SK-N-SH (cell line): Measurements from ENCODE around the gene SIL1. TPM values are rescaled to one million over a fixed set of nuclear protein-coding genes. Genes with fewer than 3 reads are reported as not detected.

Experiments used
- CTCF ChIA-PET: fragments of 300-600, 350-600 bp; formaldehyde crosslinking; extraction: SDS; loops from one replicate; lab custom pipeline; 2021; lab: Yijun Ruan, JAX
- POLR2A ChIA-PET: fragments of 350-600 bp; sonication (Branson Sonifier 250); formaldehyde crosslinking; extraction: SDS; loops from one replicate; lab custom pipeline; 2020; ENCODE audit warnings: antibody characterized with exemption, inconsistent platforms; lab: Yijun Ruan, JAX
- DNase-seq: peaks from one replicate; pipeline ENCODE4 v3.0.0; 2012
- H2AFZ ChIP-seq: fragments of 200-600 bp; sonication (generic); 2 replicates; pipeline ENCODE4 v1.8.1; 2016; ENCODE audit warnings: antibody characterized with exemption, mild to moderate bottlenecking, low read depth
- H3F3A ChIP-seq: fragments of 200-600 bp; sonication (generic); replicated peaks from 2 replicates; pipeline ENCODE3; 2016; ENCODE audit warnings: antibody characterized with exemption, mild to moderate bottlenecking; ENCODE audit not compliant: insufficient read depth
- H3K27ac ChIP-seq, 2 experiments: fragments of 200-500 bp in 1 of 2; fragments of 200-600 bp in 1 of 2; sonication (Bioruptor generic) in 1 of 2; sonication (generic), shearing (Covaris generic) in 1 of 2; 2 replicates each; pipeline versions ENCODE4 v1.5.1 to v1.6.1; 2014 to 2016; ENCODE audit warnings: low read depth in 2 of 2, inconsistent platforms in 1 of 2, low read length in 1 of 2, mild to moderate bottlenecking in 1 of 2, mixed read lengths in 1 of 2
- H3K27me3 ChIP-seq: fragments of 200-600 bp; sonication (generic), shearing (Covaris generic); 2 replicates; pipeline ENCODE4 v1.6.1; 2016; ENCODE audit warnings: mixed run types; ENCODE audit not compliant: insufficient read depth
- H3K36me3 ChIP-seq, 2 experiments: fragments of 200-500 bp in 1 of 2; fragments of 200-600 bp in 1 of 2; sonication (Bioruptor generic) in 1 of 2; sonication (generic) in 1 of 2; replicated peaks in 1 of 2; 2 replicates each; pipeline versions ENCODE3 to v1.5.1; 2014 to 2016; ENCODE audit warnings: low read length in 1 of 2, mild to moderate bottlenecking in 1 of 2; ENCODE audit not compliant: insufficient read depth in 2 of 2, control insufficient read depth in 1 of 2
- H3K4me1 ChIP-seq, 2 experiments: fragments of 200-500 bp in 1 of 2; fragments of 200-600 bp in 1 of 2; sonication (Bioruptor generic) in 1 of 2; sonication (generic), shearing (Covaris generic) in 1 of 2; 2 replicates each; pipeline versions ENCODE4 v1.5.1 to v1.6.1; 2014 to 2016; ENCODE audit warnings: low read depth in 1 of 2, low read length in 1 of 2, mixed run types in 1 of 2; ENCODE audit not compliant: insufficient read depth in 2 of 2, control insufficient read depth in 1 of 2
- H3K4me2 ChIP-seq: fragments of 200-600 bp; sonication (generic), shearing (Covaris generic); 2 replicates; pipeline ENCODE4 v1.6.1; 2017; ENCODE audit warnings: mixed run types
- H3K4me3 ChIP-seq, 2 experiments: fragments of 200-500 bp in 1 of 2; fragments of 200-600 bp in 1 of 2; sonication (Bioruptor generic) in 1 of 2; sonication (generic), shearing (Covaris generic) in 1 of 2; 2 replicates each; pipeline versions ENCODE4 v1.5.1 to v1.8.1; 2014 to 2016; ENCODE audit warnings: low read depth in 2 of 2, inconsistent platforms in 1 of 2, low read length in 1 of 2, mild to moderate bottlenecking in 1 of 2, mixed read lengths in 1 of 2, moderate library complexity in 1 of 2
- H3K79me2 ChIP-seq: fragments of 200-600 bp; sonication (generic); 2 replicates; pipeline ENCODE4 v1.8.1; 2017; ENCODE audit warnings: mild to moderate bottlenecking; ENCODE audit not compliant: insufficient read depth
- H3K9ac ChIP-seq: fragments of 200-600 bp; sonication (generic); 2 replicates; pipeline ENCODE4 v1.6.1; 2017; ENCODE audit warnings: mixed run types
- H3K9me2 ChIP-seq: fragments of 200-600 bp; sonication (generic); 2 replicates; pipeline ENCODE4 v1.6.1; 2017; ENCODE audit warnings: mixed run types
- H3K9me3 ChIP-seq: fragments of 200-600 bp; sonication (generic); 2 replicates; pipeline ENCODE4 v1.6.1; 2017; ENCODE audit warnings: mixed run types, mild to moderate bottlenecking, moderate library complexity
- H4K20me1 ChIP-seq: fragments of 200-600 bp; sonication (generic); 2 replicates; pipeline ENCODE4 v1.6.1; 2017; ENCODE audit warnings: mild to moderate bottlenecking, mixed run types; ENCODE audit not compliant: insufficient read depth
- EP300 ChIP-seq, 2 experiments: IDR thresholded peaks; 2 replicates each; pipeline versions ENCODE4 v1.4.0 to v1.6.1; 2012; ENCODE audit warnings: borderline replicate concordance in 1 of 2, low read depth in 1 of 2, low read length in 1 of 2
- FOSL2 ChIP-seq: IDR thresholded peaks from 2 replicates; pipeline ENCODE4 v1.4.0; 2012; ENCODE audit warnings: low read depth, mild to moderate bottlenecking, moderate library complexity, borderline replicate concordance
- FOXJ3 ChIP-seq: sonication (generic); formaldehyde crosslinking; IDR thresholded peaks from 2 replicates; pipeline ENCODE4 v1.5.1; 2020; ENCODE audit warnings: mild to moderate bottlenecking, missing genetic modification reagents
- GABPA ChIP-seq: IDR thresholded peaks from 2 replicates; pipeline ENCODE4 v1.4.0; 2012; ENCODE audit warnings: low read depth, mild to moderate bottlenecking
- JUND ChIP-seq: IDR thresholded peaks from 2 replicates; pipeline ENCODE4 v1.4.0; 2012
- MEF2A ChIP-seq: IDR thresholded peaks from 2 replicates; pipeline ENCODE4 v1.4.0; 2012; ENCODE audit warnings: low read depth, borderline replicate concordance
- MXI1 ChIP-seq: IDR thresholded peaks from 2 replicates; pipeline ENCODE4 v1.6.1; 2012; ENCODE audit warnings: mild to moderate bottlenecking, low read depth, low read length, improper control_type of control experiment
- POLR2AphosphoS5 ChIP-seq: IDR thresholded peaks from 2 replicates; pipeline ENCODE4 v1.6.1; 2012; ENCODE audit warnings: low read depth, low read length
- RCOR1 ChIP-seq: fragments of 150-350 bp; IDR thresholded peaks from 2 replicates; pipeline ENCODE4 v1.6.1; 2017; ENCODE audit warnings: antibody characterized with exemption, low read length
- RXRA ChIP-seq: IDR thresholded peaks from 2 replicates; pipeline ENCODE4 v1.4.0; 2012; ENCODE audit warnings: low read depth, mild to moderate bottlenecking, borderline replicate concordance
- SMC3 ChIP-seq: IDR thresholded peaks from 2 replicates; pipeline ENCODE4 v1.6.1; 2012; ENCODE audit warnings: low read depth, low read length, improper control_type of control experiment
- TAF1 ChIP-seq: IDR thresholded peaks from 2 replicates; pipeline ENCODE4 v1.6.1; 2012; ENCODE audit warnings: low read depth, mild to moderate bottlenecking, low read length, moderate library complexity, borderline replicate concordance
- TEAD4 ChIP-seq: IDR thresholded peaks from 2 replicates; pipeline ENCODE4 v1.4.0; 2012; ENCODE audit warnings: mild to moderate bottlenecking, borderline replicate concordance; ENCODE audit not compliant: insufficient read depth
- YY1 ChIP-seq: IDR thresholded peaks from 2 replicates; pipeline ENCODE4 v1.4.0; 2012; ENCODE audit warnings: low read depth, mild to moderate bottlenecking
- WGBS: methylation state at CpG from one replicate; pipeline ENCODE4 v1.1.6; 2017; ENCODE audit warnings: low lambda C conversion rate; 5-methylcytosine and 5-hydroxymethylcytosine counted together
- polyA plus RNA-seq, 3 experiments: library from polyadenylated mRNA; depleted of rRNA; stranded (reverse); fragments of >200 nt; gene quantifications; 2 replicates each; pipeline ENCODE4 v1.2.3, GENCODE V29; 2012
- TF ChIP-seq, protein P1 (sequence below): IDR thresholded peaks from 2 replicates; pipeline ENCODE4 v1.4.0; 2012; ENCODE audit warnings: low read depth, borderline replicate concordance
- TF ChIP-seq, protein P2 (sequence below): IDR thresholded peaks from 2 replicates; pipeline ENCODE4; 2012

The SIL1 gene
- polyA plus RNA-seq, 1 of the 3 experiments (the other 2 are of a cell fraction), result 25.9 TPM

DNA sequence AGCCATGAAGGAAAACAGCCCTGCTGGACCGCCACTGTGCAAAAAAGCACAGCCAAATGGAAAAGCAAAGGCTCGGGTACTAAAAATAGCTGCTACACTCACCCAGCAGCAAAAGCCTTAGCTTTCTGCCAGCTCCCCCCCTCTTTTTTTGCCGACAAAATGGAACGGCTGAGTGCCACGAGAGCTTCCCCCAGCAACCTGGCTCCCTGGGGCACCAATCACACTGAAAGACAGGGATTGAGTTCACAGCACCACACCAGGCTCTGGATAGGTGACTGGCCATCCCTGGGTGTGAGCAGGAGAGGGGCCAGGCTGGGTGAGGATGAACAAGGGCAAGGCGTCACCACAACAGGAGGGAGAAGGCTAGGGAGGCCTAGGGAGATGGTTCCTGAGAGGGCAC, 66.7 kb downstream of the SIL1 start:
- H3K27me3 ChIP-seq, result no peaks in the 10 kb centered on the region
- no peak overlapping the region for H3K27ac ChIP-seq
- H3K36me3 ChIP-seq, result no peaks in the 10 kb centered on the region
- H3K4me3 ChIP-seq, result no peak overlapping the region
- H3K9me3 ChIP-seq, result no peaks in the 10 kb centered on the region
- H3K4me1 ChIP-seq, result peaks cover 0 to 12% of the 10 kb centered on the region in 2 experiments; a peak in 1 of 4 replicates
- H3K9me2 ChIP-seq, result no peaks in the 10 kb centered on the region
- 87% methylated on average over 6 of the region's 6 CpGs for WGBS
- POLR2A ChIA-PET, result no interaction called here
- CTCF ChIA-PET, result interaction anchor here (1.0 to 1.5 kb wide), 2 partner anchors 9 to 120 kb away, joined by 3 to 4 read pairs; no protein-coding TSS in a partner anchor
- no peak for TF ChIP-seq TEAD4
- TF ChIP-seq, protein P1, sequence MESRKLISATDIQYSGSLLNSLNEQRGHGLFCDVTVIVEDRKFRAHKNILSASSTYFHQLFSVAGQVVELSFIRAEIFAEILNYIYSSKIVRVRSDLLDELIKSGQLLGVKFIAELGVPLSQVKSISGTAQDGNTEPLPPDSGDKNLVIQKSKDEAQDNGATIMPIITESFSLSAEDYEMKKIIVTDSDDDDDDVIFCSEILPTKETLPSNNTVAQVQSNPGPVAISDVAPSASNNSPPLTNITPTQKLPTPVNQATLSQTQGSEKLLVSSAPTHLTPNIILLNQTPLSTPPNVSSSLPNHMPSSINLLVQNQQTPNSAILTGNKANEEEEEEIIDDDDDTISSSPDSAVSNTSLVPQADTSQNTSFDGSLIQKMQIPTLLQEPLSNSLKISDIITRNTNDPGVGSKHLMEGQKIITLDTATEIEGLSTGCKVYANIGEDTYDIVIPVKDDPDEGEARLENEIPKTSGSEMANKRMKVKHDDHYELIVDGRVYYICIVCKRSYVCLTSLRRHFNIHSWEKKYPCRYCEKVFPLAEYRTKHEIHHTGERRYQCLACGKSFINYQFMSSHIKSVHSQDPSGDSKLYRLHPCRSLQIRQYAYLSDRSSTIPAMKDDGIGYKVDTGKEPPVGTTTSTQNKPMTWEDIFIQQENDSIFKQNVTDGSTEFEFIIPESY, result no peak
- no peak for TF ChIP-seq RXRA
- TF ChIP-seq RCOR1, result no peak
- TF ChIP-seq GABPA, result no peak
- no peak for TF ChIP-seq JUND
- TF ChIP-seq, all 33 proteins: peak for 0
- Histone ChIP-seq H3K9ac (no peak overlapping the region), H3F3A (no peaks in the 10 kb centered on the region), H3K79me2 (no peaks in the 10 kb centered on the region), H3K4me2 (no peak overlapping the region), H2AFZ (no peak overlapping the region), H4K20me1 (no peaks in the 10 kb centered on the region)
- no peak for DNase-seq

DNA sequence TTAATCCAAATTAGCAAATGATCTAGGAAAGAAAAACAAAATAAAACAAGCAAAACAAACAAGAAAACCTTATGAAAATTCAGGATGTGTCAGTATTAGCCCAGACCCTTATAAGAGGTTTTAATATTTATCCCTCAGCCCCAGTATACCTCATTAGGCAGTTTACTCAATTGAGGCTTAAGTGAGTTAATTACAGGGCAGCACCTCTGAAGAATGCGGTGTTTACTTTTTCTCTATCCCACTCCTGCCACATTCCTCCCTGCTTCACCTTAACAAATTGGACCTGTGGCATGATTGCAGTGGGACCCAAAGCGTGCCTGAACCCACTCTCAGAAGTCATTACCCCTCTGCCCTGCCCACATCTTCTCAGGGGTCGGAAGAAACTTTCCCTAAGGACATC, 67.1 kb downstream of the SIL1 start:
- H4K20me1 ChIP-seq, result no peaks in the 10 kb centered on the region
- 73% methylated on average over 3 of the region's 3 CpGs for WGBS
- no peaks in the 10 kb centered on the region for H3K27me3 ChIP-seq
- no peaks in the 10 kb centered on the region for H3F3A ChIP-seq
- H3K36me3 ChIP-seq, result no peaks in the 10 kb centered on the region
- ChIA-PET POLR2A (no interaction called here), CTCF (interaction anchor here (1.5 kb wide), 1 partner anchor 120 kb away, joined by 3 read pairs; no protein-coding TSS in a partner anchor)
- H3K79me2 ChIP-seq, result no peaks in the 10 kb centered on the region
- H2AFZ ChIP-seq, result no peak overlapping the region
- H3K4me1 ChIP-seq, result peaks cover 0 to 12% of the 10 kb centered on the region in 2 experiments; a peak in 1 of 4 replicates
- no peaks in the 10 kb centered on the region for H3K9me3 ChIP-seq
- no peak overlapping the region for H3K9ac ChIP-seq
- H3K27ac ChIP-seq, result no peak overlapping the region
- no peaks in the 10 kb centered on the region for H3K9me2 ChIP-seq
- TF ChIP-seq FOSL2 (no peak), FOXJ3 (CRISPR knock-in tag) (no peak), YY1 (no peak), MEF2A (no peak), MXI1 (no peak), TAF1 (no peak), RXRA (no peak), POLR2AphosphoS5 (no peak), JUND (no peak), EP300 (IDR thresholded peaks at IDR 0.05; ENCODE audit: borderline replicate concordance in 1 of 2, low read depth in 1 of 2, low read length in 1 of 2) (no peak), SMC3 (no peak)
- TF ChIP-seq, protein P2, sequence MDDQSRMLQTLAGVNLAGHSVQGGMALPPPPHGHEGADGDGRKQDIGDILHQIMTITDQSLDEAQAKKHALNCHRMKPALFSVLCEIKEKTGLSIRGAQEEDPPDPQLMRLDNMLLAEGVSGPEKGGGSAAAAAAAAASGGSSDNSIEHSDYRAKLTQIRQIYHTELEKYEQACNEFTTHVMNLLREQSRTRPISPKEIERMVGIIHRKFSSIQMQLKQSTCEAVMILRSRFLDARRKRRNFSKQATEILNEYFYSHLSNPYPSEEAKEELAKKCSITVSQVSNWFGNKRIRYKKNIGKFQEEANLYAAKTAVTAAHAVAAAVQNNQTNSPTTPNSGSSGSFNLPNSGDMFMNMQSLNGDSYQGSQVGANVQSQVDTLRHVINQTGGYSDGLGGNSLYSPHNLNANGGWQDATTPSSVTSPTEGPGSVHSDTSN, result no peak
- no peak overlapping the region for H3K4me3 ChIP-seq
- H3K4me2 ChIP-seq, result no peak overlapping the region
- no peak for DNase-seq
